Pancreas (tissue), 10 donors: ENCODE results near the gene HIVEP2. TPM values are rescaled to one million over a fixed set of nuclear protein-coding genes. Genes with fewer than 3 reads are reported as not detected.
"Not testable (repeated sequence)": the region's sequence is repeated elsewhere in the genome, so short reads cannot be mapped to it uniquely, and the experiment has no call there.

Experiments used
- ATAC-seq, 4 donors: fragments of 200-7000 bp; cut with Tn5 transposase; one replicate each; pipeline versions ENCODE4 v1.8.0 to v1.9.1; 2020; ENCODE audit warnings: mild to moderate bottlenecking in 4 of 4, moderate library complexity in 4 of 4
- DNase-seq, 6 donors: peaks; one replicate each; pipeline ENCODE4 v3.0.0-alpha.2; 2020
- FAIRE-seq: peaks from 2 replicates; lab custom pipeline; 2012; peaks lifted over from hg19 to GRCh38; lab: Jason Lieb, UNC
- H3K27ac ChIP-seq, 4 donors: fragments of 200-600 bp; sonication (generic); 1 replicate in 3 of 4; 2 replicates in 1 of 4; pipeline versions ENCODE4 v1.5.0 to v1.8.0; 2020
- H3K27me3 ChIP-seq, 4 donors: fragments of 200-600 bp; one replicate each; pipeline ENCODE4 v1.8.0; 2021
- H3K36me3 ChIP-seq, 3 donors: fragments of 200-600 bp; sonication (generic) in 1 of 3; one replicate each; pipeline versions ENCODE4 v1.5.0 to v1.8.0; 2020 to 2021
- H3K4me1 ChIP-seq, 3 donors: fragments of 200-600 bp; one replicate each; pipeline ENCODE4 v1.8.0; 2021
- H3K4me3 ChIP-seq, 4 donors: fragments of 200-600 bp; sonication (generic) in 2 of 4; one replicate each; pipeline versions ENCODE4 v1.5.0 to v1.8.0; 2020 to 2021
- H3K9me3 ChIP-seq, 4 donors: fragments of 200-600 bp; one replicate each; pipeline ENCODE4 v1.8.0; 2021
- CTCF ChIP-seq, 4 donors: fragments of 200-600 bp; sonication (generic) in 3 of 4; IDR thresholded peaks; one replicate each; pipeline versions ENCODE4 v1.5.0 to v1.8.0; 2021; ENCODE audit warnings: antibody characterized with exemption in 4 of 4
- WGBS, 2 donors: extraction: QIAGEN DNeasy Blood & Tissue Kit; methylation state at CpG; one replicate each; pipeline ENCODE4 v1.1.7; 2013; 5-methylcytosine and 5-hydroxymethylcytosine counted together
- intact Hi-C, 3 donors: fragments of 100-400 bp; cut with DNase I; formaldehyde crosslinking; loops; one replicate each; pipeline versions ENCODE4 v1.11.1 to v1.14.2; 2022
- polyA plus RNA-seq, 2 donors: library from polyadenylated mRNA; stranded (reverse); fragments of 200-250 nt; gene quantifications; one replicate each; pipeline ENCODE4 v1.2.3, GENCODE V29; 2013
- total RNA-seq, 6 donors: library from RNA; stranded (reverse); fragmentation: NEBNext Ultra II Directional in 4 of 6; extraction: Animal tissue kit (Norgen Biotek cat#: 25700) in 4 of 6; gene quantifications; one replicate each; pipeline versions ENCODE4 v1.2.1 to v1.2.4, GENCODE V29; 2021 to 2023
- donor health status: healthy with polysubstance abuse.
- donor health status: DM: no; HTN: no; CAD: no; lungs with moderate emphysema.
- donor health status: DM: no; HTN: no; CAD: no.
- donor health status: control.
- donor health status: control.
- donor health status: Bipolar disorder and iron deficiency.
- donor health status: DM: yes; HTN: yes; CAD: no.
- donor health status: DM: no; HTN: no; CAD: no.
- donor health status: DM: no; HTN: no; CAD: no.
- donor health status: DM: yes; HTN: yes; CAD: no.

Gene HIVEP2
- total and polyA plus RNA-seq, 8 donors = 3.8 to 14.0 (median 8.6) TPM

DNA sequence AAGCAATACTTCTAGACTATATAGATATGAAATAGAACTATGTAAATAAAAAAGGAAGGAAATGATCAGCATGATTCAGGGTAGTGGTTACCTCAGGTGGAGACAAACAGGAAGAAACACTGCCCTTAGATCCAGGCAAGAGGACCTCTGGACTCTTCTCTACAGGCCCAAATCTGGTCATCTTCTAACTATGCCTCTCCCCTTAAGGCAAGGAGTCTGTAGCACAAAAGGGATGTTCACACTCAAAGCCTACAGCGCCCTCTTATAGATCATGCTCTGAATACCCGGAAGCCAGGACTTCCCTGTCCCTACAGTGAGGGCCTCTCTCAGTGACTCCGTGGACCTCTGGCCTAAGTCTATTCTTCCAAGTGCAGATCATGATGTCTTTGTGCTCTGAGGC, 30.4 kb upstream of the HIVEP2 start:
- TF ChIP-seq CTCF (IDR thresholded peaks at IDR 0.05) = no peak
- ATAC-seq = no peak
- H3K27me3 ChIP-seq = no peaks in the 10 kb centered on the region
- intact Hi-C loops = no loop called here
- no peak overlapping the region for H3K27ac ChIP-seq
- no peak overlapping the region for H3K4me3 ChIP-seq
- no peaks in the 10 kb centered on the region for H3K4me1 ChIP-seq
- no peak for DNase-seq
- 80 to 90% methylated on average over 3 of the region's 3 CpGs for WGBS, 2 donors
- no peaks in the 10 kb centered on the region for H3K9me3 ChIP-seq
- no peaks in the 10 kb centered on the region for H3K36me3 ChIP-seq
- FAIRE-seq = no peak

DNA sequence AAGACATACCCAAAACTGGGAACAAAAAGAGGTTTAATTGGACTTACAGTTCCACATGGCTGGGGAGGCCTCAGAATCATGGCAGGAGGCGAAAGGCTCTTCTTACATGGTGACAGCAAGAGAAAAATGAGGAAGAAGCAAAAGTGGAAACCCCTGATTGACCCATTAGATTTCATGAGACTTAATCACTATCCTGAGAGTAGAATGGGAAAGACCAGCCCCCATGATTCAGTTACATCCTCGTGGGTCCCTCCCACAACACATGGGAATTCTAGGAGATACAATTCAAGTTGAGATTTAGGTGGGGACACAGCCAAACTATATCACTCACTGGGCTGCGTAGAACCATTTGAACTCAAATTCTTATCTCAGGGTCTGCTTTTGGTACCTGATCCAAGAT, 26.0 kb upstream of the HIVEP2 start:
- H3K4me3 ChIP-seq, H3K9me3 ChIP-seq, intact Hi-C loops, FAIRE-seq, H3K27ac ChIP-seq, DNase-seq, ATAC-seq, H3K36me3 ChIP-seq, H3K4me1 ChIP-seq, H3K27me3 ChIP-seq: not testable (repeated sequence)
- WGBS, 2 donors = 84 to 87% methylated on average over 3 of the region's 3 CpGs

- FAIRE-seq = no peak
- no peak for TF ChIP-seq CTCF (IDR thresholded peaks at IDR 0.05)
Observed at GRCh38 chr6:142968601-142969000, 23.6 kb upstream of the HIVEP2 start.

DNA sequence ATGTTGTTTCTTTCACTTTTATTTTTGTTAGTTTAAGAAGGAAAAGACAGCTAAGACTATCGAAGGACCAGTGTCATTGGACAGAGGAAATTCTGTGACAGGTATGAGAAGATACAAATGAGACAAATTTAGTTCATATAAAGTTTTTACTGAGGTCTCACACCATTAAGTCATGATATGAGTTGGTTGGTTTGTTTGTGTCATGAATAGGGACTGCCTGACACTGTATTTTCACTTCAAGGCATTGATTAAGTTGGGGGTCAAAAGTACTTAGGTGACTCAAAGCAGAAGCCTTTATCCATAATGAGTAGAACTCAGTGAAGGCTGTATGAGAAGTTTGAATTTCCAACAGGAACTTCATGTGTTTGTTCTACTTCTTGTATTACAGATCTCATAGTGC, 21.3 kb upstream of the HIVEP2 start:
- Histone ChIP-seq H3K27me3 (no peaks in the 10 kb centered on the region), H3K9me3 (no peaks in the 10 kb centered on the region), H3K27ac (no peak overlapping the region), H3K4me1 (no peaks in the 10 kb centered on the region), H3K4me3 (no peak overlapping the region), H3K36me3 (no peaks in the 10 kb centered on the region)
- no peak for FAIRE-seq
- intact Hi-C loops = no loop called here
- ATAC-seq = no peak
- TF ChIP-seq CTCF (IDR thresholded peaks at IDR 0.05) = no peak
- 76 to 90% methylated on average over 1 of the region's 1 CpG for WGBS, 2 donors
- no peak for DNase-seq

More at GRCh38 chr6:142968601-142969000, 23.6 kb upstream of the HIVEP2 start:
- Histone ChIP-seq H3K36me3 (no peaks in the 10 kb centered on the region), H3K4me3 (no peak overlapping the region), H3K9me3 (no peaks in the 10 kb centered on the region), H3K4me1 (no peaks in the 10 kb centered on the region), H3K27ac (no peak overlapping the region), H3K27me3 (no peaks in the 10 kb centered on the region)
- intact Hi-C loops = no loop called here
- no peak for DNase-seq
- no peak for ATAC-seq

DNA sequence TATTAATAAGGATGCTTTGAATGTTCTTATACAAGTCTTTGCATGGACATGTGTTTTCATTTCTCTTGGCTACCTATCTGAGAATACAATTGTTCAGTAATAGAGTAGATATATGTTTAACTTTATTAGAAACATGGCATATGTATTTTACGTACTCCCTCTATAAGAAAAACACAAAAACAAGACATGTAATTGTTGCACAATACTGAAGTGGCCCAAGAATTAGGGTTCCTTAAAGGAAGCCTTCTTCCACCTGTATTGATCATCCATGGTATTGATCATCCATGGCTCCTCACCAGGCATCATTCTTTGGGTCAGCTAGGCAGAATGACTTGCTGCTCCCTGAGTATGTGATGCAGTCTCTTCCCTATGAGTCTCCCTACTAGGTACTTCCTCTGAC, 20.2 kb upstream of the HIVEP2 start:
- FAIRE-seq (no peak), DNase-seq (no peak), ATAC-seq (no peak)
- no peaks in the 10 kb centered on the region for H3K36me3 ChIP-seq
- H3K4me1 ChIP-seq = no peaks in the 10 kb centered on the region
- no peaks in the 10 kb centered on the region for H3K9me3 ChIP-seq
- H3K27ac ChIP-seq = no peak overlapping the region
- H3K4me3 ChIP-seq = no peak overlapping the region
- no peak for TF ChIP-seq CTCF (IDR thresholded peaks at IDR 0.05)
- WGBS, 2 donors = 96 to 97% methylated on average over 1 of the region's 1 CpG
- intact Hi-C loops = no loop called here
- H3K27me3 ChIP-seq = no peaks in the 10 kb centered on the region

DNA sequence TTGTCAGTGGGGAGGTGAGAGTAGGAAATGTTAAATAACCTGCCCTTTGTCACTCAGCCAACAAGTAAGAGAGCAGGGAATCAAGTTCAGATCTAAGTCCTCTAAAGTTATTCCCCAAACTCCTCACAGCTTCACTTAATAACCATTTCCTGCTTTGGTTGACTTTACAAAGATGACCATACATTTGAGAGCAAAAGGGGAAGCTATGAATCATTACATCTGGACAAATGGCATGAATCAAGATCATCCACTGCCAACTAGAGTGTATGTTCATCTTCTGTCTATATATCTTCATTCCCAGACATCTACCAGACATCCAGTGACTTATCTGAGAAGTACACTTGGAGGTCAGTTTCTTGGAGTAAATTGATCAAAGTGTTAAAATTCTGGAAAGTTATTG, 15.1 kb upstream of the HIVEP2 start:
- no peak for ATAC-seq
- Histone ChIP-seq H3K27ac (no peak overlapping the region), H3K27me3 (no peaks in the 10 kb centered on the region), H3K4me1 (no peaks in the 10 kb centered on the region), H3K9me3 (no peaks in the 10 kb centered on the region), H3K36me3 (no peaks in the 10 kb centered on the region), H3K4me3 (no peak overlapping the region)
- FAIRE-seq = no peak
- intact Hi-C loops = no loop called here
- no peak for TF ChIP-seq CTCF (IDR thresholded peaks at IDR 0.05)
- no peak for DNase-seq
